Raji (cell line): ENCODE measurements around the gene NDST3.

ENCODE experiments used
- POLR2A ChIP-seq: IDR thresholded peaks from 2 replicates; pipeline ENCODE4 v1.6.1; 2011; ENCODE audit warnings: low read depth, low read length, control low read depth; ENCODE audit not compliant: insufficient read depth

NDST3 gene

DNA sequence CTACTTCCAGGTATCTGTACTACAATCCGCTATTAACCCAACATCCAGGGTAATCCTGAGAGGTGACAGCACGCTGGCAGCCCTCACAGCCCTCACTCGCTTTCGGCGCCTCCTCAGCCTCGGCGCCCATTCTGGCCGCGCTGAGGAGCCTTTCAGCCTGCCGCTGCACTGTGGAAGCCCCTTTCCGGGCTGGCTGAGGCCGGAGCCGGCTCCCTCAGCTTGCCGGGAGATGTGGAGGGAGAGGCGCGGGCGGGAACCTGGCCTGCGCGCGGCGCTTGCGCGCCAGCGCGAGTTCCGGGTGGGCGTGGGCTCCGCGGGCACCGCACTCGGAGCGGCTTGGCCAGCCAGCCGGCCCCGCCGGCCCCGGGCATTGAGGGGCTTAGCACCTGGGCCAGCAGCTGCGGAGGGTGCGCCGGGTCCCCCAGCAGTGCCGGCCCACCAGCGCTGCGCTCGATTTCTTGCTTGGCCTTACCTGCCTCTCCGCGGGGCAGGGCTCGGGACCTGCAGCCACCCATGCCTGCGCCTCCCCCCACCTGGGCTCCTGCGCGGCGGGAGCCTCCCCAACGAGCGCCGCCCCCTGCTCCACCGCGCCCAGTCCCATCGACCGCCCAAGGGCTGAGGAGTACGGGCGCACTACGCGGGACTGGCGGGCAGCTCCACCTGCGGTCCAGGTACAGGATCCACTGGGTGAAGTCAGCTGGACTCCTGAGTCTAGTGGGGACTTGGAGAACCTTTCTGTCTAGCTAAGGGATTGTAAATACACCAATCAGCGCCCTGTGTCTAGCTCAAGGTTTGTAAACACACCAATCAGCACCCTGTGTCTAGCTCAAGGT lies 231.2 kb downstream of the NDST3 start:
- TF ChIP-seq POLR2A: no peak

- no peak for TF ChIP-seq POLR2A
Observed at GRCh38 chr4:118268780-118269179, 234.5 kb downstream of the NDST3 start.

DNA sequence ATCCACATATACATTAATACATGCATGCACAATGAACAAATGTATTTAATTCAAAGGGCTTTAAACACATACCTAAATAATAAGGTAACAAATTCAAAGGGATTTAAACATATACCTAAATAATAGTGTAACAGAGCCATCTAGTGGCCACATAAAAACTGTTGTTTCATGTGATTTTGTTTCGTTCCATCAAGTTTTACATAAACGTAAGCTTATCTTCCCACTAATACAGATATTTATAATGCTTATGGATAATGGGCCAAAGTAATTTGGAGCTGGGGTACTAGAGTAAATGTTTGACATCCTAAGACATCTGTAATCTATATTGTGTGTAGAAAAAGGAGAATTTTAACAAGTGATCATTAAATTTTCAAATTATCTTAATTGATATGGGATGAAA lies 236.2 kb downstream of the NDST3 start:
- TF ChIP-seq POLR2A: no peak

DNA sequence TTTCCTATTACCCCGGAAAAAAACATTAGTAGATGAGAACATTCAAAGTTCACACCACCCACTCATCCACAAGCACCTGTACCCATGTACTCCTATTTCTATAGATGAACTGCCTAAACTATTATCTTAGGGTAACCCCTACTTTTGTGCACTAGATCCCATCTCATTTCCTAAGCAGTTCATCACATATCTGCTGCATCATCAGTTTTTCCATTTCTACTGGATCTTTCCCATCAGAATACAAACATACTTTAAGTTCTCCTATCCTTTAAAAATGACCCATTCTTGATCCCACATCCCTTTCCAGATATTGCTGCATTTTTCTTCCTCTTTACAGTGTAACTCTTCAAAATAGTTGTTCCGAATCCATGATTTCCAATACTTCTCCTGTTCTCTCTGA lies 237.5 kb downstream of the NDST3 start:
- TF ChIP-seq POLR2A: no peak

GRCh38 chr4:118273642-118274041 lies 239.4 kb downstream of the NDST3 start:
- TF ChIP-seq POLR2A: no peak

- TF ChIP-seq POLR2A: no peak
Observed at GRCh38 chr4:118276580-118276979, 242.3 kb downstream of the NDST3 start.

- TF ChIP-seq POLR2A: no peak
Observed at GRCh38 chr4:118277243-118277642, 243.0 kb downstream of the NDST3 start.

DNA sequence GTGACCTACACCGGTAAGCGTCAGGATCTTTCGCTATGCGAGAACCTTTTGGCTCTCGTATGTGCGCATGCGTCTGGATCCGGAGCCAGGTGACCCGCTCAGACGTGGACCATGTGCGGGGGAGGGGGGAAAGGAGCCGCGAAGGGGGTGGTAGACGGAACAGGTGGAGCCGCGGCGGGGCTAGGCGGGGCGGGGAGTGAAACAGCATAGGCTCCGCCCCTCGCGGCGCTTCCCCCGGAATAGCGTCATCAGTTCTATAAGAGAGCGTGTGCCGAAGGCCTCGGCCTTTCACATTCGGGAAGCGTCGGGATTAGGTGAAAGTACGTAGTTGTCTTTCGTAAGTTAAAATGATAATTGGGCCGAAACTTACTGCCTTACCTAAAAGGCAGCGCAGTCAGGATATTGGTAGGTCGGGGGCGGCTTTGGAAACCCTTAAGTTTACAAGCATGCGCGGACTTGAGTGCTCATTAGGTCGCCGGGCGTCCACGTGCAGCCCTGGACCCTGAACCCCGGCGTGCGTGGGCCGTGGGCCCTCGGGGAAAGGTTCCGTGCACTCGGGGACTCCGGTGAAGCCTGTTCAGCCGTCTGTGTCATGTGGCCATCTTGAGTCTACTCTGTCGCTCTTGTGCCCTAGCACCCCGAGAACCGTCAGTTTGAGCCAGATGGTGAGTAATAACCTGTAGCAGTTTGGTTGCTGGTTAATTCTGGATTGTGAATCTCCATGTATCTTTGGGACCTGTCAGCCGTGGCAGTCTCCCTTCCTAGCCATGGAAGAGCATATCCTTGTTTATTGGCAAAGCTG lies 244.4 kb downstream of the NDST3 start:
- TF ChIP-seq POLR2A: peak; percentile 99

- TF ChIP-seq POLR2A: no peak
Observed at GRCh38 chr4:118279328-118279727, 245.0 kb downstream of the NDST3 start.

DNA sequence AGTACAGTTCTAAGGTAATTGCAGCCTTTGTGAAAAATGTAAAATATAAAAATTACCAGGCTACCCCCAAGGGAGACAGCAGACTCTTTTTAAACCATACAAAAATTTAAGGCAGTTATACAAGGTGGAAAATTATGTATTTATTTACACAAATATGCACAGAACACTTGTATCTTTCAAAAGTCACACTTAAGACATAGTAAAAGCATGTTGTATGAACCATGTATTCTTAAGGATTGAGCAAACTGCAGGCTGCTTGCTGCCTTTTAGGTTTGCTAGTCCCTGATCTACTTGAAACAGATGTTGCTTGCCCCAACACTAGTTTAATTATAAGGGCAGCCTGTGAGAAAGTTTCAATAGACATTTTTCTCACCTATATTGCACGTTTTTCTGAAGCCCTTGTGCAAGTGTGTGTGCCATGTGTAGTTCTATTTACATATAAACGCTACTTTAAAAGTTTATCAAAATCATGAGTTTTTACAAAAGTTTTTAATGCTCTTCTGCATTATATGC lies 245.7 kb downstream of the NDST3 start:
- no peak for TF ChIP-seq POLR2A

- TF ChIP-seq POLR2A: peak; percentile 58
Observed at GRCh38 chr4:118280501-118281218, 246.4 kb downstream of the NDST3 start.

- peak; percentile 57; the same call in 1 of the 2 replicates for TF ChIP-seq POLR2A
Observed at GRCh38 chr4:118281611-118282442, 247.5 kb downstream of the NDST3 start.

DNA sequence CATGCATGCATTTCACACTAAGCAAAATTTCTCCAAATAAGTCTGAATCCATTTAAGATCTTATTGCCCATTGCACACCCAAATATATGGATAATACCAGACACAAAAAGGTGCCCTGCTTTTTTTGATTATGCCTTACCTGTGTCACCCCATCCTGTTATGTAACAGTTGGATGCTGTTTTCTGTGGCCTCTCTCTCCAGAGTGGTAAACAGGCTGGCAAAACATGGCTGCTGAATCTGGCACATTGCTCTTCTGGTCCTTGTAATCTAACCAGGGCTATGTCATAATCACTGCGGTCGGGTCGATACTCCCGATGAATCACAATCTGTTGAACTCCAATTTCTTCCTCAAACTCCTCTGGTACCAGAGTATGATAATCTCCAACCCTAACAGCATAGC lies 248.4 kb downstream of the NDST3 start:
- no peak for TF ChIP-seq POLR2A

GRCh38 chr4:118284169-118284568 lies 249.9 kb downstream of the NDST3 start:
- no peak for TF ChIP-seq POLR2A
